ENCODE results near the gene DCTD.

DCTD gene

DNA sequence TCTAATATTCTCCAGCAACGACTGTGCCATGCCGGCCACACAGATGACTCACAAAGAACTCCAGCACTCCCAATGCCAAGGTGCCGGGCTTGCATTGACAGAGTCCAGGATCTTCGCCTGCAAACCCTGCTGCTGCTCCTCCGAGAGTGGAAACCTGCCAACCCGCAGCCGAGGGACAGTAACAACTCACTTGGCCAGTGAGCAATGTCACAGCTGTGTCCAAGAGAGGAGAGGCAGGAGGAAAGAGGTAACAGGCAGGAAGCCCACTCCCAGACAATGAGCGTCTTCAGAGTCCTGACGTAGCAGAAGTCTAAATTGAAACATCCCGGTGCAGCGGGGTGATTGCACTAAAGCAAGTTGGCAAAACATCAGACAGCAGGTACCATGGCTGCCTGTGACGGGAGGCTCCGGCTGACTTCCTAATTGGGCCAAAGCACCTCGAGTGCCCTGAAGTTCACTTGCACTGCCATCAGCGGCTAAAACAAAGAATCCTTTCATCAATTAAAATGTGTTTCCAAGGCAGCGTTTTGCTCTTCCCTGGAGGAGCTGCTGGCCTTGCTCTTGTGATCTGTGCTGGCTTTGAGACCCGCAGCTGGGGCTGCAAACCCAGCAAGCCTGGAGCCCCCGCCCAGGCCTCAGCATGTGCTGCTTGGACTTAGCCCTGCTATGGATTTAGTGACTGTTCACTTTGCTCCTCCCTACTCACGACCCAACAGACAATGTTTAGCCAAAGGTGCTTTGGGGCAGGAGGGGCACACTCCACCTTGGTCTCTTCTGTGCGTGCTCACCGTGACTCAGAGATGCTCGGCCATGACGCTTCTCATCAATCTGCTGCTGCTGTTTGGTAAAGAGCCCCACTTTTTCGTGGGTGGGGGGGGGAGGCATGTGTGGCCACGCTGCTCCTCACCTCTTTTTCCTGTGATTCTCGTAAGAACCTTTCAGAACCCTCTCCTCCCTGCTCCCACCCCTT lies 36.5 kb downstream of the DCTD start:
- Histone ChIP-seq H3K36me3 (ENCODE audit: low read length) (peaks cover 3% of the 10 kb centered on the region; the same call in 1 of the 2 replicates), H3K79me2 (ENCODE audit: insufficient read depth, low read length) (no peaks in the 10 kb centered on the region), H3K9ac (ENCODE audit: low read length) (no peak overlapping the region), H3F3A (ENCODE audit: insufficient read depth) (no peaks in the 10 kb centered on the region), H3K4me2 (ENCODE audit: low read depth, low read length, poor library complexity, severe bottlenecking) (no peak overlapping the region), H2AFZ (ENCODE audit: low read depth, low read length, severe bottlenecking) (no peak overlapping the region), H3K4me3 (ENCODE audit: insufficient read depth, low read length, poor library complexity, severe bottlenecking) (no peak overlapping the region), H3K27me3 (ENCODE audit: low read length) (no peaks in the 10 kb centered on the region), H3K9me3 (ENCODE audit: insufficient read depth, low read length) (peaks cover 5% of the 10 kb centered on the region; the same call in 1 of the 2 replicates), H3K27ac (ENCODE audit: low read depth, low read length) (no peak overlapping the region), H3K9me2 (replicated peaks; ENCODE audit: insufficient read depth, low read length) (no peaks in the 10 kb centered on the region), H4K20me1 (ENCODE audit: low read depth, low read length) (no peaks in the 10 kb centered on the region)
- TF ChIP-seq EZH2phosphoT487 (conservative IDR thresholded peaks at IDR 0.05; ENCODE audit: low read length) = no peak

GRCh38 chr4:182879913-182880312 lies 37.3 kb downstream of the DCTD start:
- Histone ChIP-seq H3F3A (ENCODE audit: insufficient read depth) (no peaks in the 10 kb centered on the region), H4K20me1 (ENCODE audit: low read depth, low read length) (no peaks in the 10 kb centered on the region), H2AFZ (ENCODE audit: low read depth, low read length, severe bottlenecking) (no peak overlapping the region), H3K36me3 (ENCODE audit: low read length) (peaks cover 3% of the 10 kb centered on the region; the same call in 1 of the 2 replicates), H3K9me2 (replicated peaks; ENCODE audit: insufficient read depth, low read length) (no peaks in the 10 kb centered on the region), H3K9me3 (ENCODE audit: insufficient read depth, low read length) (peaks cover 1% of the 10 kb centered on the region; the same call in 1 of the 2 replicates), H3K79me2 (ENCODE audit: insufficient read depth, low read length) (no peaks in the 10 kb centered on the region), H3K27me3 (ENCODE audit: low read length) (no peaks in the 10 kb centered on the region), H3K9ac (ENCODE audit: low read length) (no peak overlapping the region), H3K4me3 (ENCODE audit: insufficient read depth, low read length, poor library complexity, severe bottlenecking) (no peak overlapping the region), H3K4me2 (ENCODE audit: low read depth, low read length, poor library complexity, severe bottlenecking) (no peak overlapping the region), H3K27ac (ENCODE audit: low read depth, low read length) (no peak overlapping the region)
- TF ChIP-seq EZH2phosphoT487 (conservative IDR thresholded peaks at IDR 0.05; ENCODE audit: low read length) = no peak
- TF ChIP-seq CTCF (IDR thresholded peaks at IDR 0.05; ENCODE audit: insufficient read depth, low read length, poor library complexity, severe bottlenecking) = no peak

- no peaks in the 10 kb centered on the region for H4K20me1 ChIP-seq (ENCODE audit: low read depth, low read length)
- H3K9ac ChIP-seq (ENCODE audit: low read length) = no peak overlapping the region
- no peaks in the 10 kb centered on the region for H3K9me2 ChIP-seq (replicated peaks; ENCODE audit: insufficient read depth, low read length)
- no peaks in the 10 kb centered on the region for H3K36me3 ChIP-seq (ENCODE audit: low read length)
- H3K4me2 ChIP-seq (ENCODE audit: low read depth, low read length, poor library complexity, severe bottlenecking) = no peak overlapping the region
- H3K9me3 ChIP-seq (ENCODE audit: insufficient read depth, low read length) = no peaks in the 10 kb centered on the region
- no peaks in the 10 kb centered on the region for H3K27me3 ChIP-seq (ENCODE audit: low read length)
- H2AFZ ChIP-seq (ENCODE audit: low read depth, low read length, severe bottlenecking) = no peak overlapping the region
- no peak overlapping the region for H3K4me3 ChIP-seq (ENCODE audit: insufficient read depth, low read length, poor library complexity, severe bottlenecking)
- H3K27ac ChIP-seq (ENCODE audit: low read depth, low read length) = no peak overlapping the region
- no peaks in the 10 kb centered on the region for H3F3A ChIP-seq (ENCODE audit: insufficient read depth)
- H3K79me2 ChIP-seq (ENCODE audit: insufficient read depth, low read length) = no peaks in the 10 kb centered on the region
- TF ChIP-seq EZH2phosphoT487 (conservative IDR thresholded peaks at IDR 0.05; ENCODE audit: low read length) = no peak
- TF ChIP-seq CTCF (IDR thresholded peaks at IDR 0.05; ENCODE audit: insufficient read depth, low read length, poor library complexity, severe bottlenecking) = no peak
Measured at GRCh38 chr4:182878633-182879495, 38.3 kb downstream of the DCTD start.

Measured in SU-DHL-6 (cell line).